Cardiac atrium fibroblast (primary cell): ENCODE results near the gene EPM2AIP1. TPM values are rescaled to one million over a fixed set of nuclear protein-coding genes. Genes with fewer than 3 reads are reported as not detected.

Experiments
- total RNA-seq: library from RNA; depleted of rRNA; stranded (reverse); fragments of >200 nt; gene quantifications from 2 replicates; pipeline ENCODE4 v1.2.3, GENCODE V29; 2015

EPM2AIP1 gene
- total RNA-seq, result 5.5 and 8.3 TPM in 2 replicates

DNA sequence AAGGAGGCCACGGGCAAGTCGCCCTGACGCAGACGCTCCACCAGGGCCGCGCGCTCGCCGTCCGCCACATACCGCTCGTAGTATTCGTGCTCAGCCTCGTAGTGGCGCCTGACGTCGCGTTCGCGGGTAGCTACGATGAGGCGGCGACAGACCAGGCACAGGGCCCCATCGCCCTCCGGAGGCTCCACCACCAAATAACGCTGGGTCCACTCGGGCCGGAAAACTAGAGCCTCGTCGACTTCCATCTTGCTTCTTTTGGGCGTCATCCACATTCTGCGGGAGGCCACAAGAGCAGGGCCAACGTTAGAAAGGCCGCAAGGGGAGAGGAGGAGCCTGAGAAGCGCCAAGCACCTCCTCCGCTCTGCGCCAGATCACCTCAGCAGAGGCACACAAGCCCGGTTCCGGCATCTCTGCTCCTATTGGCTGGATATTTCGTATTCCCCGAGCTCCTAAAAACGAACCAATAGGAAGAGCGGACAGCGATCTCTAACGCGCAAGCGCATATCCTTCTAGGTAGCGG is at the start of gene EPM2AIP1:
EPM2AIP1 (minus strand) TSS at position 326 of the 520 bp plus-strand sequence; CDS start at position 272, 54 bp downstream.

DNA sequence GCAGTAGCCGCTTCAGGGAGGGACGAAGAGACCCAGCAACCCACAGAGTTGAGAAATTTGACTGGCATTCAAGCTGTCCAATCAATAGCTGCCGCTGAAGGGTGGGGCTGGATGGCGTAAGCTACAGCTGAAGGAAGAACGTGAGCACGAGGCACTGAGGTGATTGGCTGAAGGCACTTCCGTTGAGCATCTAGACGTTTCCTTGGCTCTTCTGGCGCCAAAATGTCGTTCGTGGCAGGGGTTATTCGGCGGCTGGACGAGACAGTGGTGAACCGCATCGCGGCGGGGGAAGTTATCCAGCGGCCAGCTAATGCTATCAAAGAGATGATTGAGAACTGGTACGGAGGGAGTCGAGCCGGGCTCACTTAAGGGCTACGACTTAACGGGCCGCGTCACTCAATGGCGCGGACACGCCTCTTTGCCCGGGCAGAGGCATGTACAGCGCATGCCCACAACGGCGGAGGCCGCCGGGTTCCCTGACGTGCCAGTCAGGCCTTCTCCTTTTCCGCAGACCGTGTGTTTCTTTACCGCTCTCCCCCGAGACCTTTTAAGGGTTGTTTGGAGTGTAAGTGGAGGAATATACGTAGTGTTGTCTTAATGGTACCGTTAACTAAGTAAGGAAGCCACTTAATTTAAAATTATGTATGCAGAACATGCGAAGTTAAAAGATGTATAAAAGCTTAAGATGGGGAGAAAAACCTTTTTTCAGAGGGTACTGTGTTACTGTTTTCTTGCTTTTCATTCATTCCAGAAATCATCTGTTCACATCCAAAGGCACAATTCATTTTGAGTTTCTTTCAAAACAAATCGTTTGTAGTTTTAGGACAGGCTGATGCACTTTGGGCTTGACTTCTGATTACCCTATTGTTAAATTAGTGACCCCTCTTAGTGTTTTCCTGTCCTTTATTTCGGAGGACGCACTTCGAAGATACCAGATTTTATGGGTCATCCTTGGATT is 674 bp upstream of the EPM2AIP1 start, which contains the start of gene MLH1:
MLH1 (plus strand) TSS at position 193 of the 958 bp plus-strand sequence; CDS start at position 223, 30 bp downstream.

DNA sequence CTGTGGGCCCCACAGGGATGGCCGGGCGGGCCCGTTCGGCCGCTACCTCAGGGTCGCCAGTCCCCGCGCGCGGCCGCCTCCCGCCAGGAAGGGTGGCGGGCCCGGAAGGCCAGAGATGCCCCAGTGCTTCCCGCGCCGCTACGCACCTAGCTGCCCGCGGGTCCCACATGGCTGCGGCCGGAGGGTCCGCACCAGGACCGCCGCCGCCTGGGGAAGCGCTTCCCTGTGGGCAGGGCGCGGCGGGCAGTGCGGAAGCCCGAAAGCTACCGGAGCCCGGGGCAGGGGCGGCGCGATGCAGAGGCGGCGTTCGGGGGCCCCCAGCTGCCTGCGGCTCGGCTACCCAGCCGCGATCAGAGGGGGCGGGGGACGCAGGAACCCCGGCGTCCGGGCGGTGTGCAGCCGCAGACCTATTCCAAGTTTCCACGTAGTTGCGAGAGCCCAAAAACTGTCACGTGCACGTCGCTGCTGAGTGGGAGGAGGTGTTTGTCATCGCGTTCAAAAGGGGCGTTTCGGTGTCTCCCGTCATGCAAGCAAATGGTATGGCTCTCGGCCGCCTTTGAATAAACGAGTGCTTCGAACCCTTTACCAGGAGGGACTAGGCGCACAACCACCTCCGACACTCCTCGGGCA is 48.2 kb downstream of the EPM2AIP1 start, which contains the start of gene TRANK1:
TRANK1 (minus strand) TSS at position 414 of the 630 bp plus-strand sequence; CDS start at position 169, 245 bp downstream.

Other genes starting within 250 kb of the EPM2AIP1 start
- gene DCLK3, start 228.6 kb downstream of the EPM2AIP1 start, total RNA-seq, result not detected in 2 replicates
- 6.0 and 6.9 TPM in 2 replicates for gene TRANK1, start 48.1 kb downstream of the EPM2AIP1 start, total RNA-seq
- gene MLH1, start 387 bp upstream of the EPM2AIP1 start, total RNA-seq, result 22.0 and 31.6 TPM in 2 replicates
- 29.1 and 33.5 TPM in 2 replicates for gene LRRFIP2, start 181.5 kb upstream of the EPM2AIP1 start, total RNA-seq